Smooth muscle cell (in vitro differentiated cells): Measurements from ENCODE around the gene FAM222A. TPM values are rescaled to one million over a fixed set of nuclear protein-coding genes. Genes with fewer than 3 reads are reported as not detected.

Experiments used
- DNase-seq: peaks from one replicate; lab custom pipeline; 2025; ENCODE audit not compliant: unreplicated experiment; lab: John Stamatoyannopoulos, UW
- H2AFZ ChIP-seq: fragments of 200-600 bp; sonication (generic); 2 replicates; pipeline ENCODE4 v1.6.0; 2016; ENCODE audit warnings: antibody characterized with exemption, low read depth, mild to moderate bottlenecking
- H3F3A ChIP-seq: fragments of 200-600 bp; sonication (generic); 2 replicates; pipeline ENCODE4 v1.6.0; 2017; ENCODE audit warnings: antibody characterized with exemption, low read depth
- H3K27ac ChIP-seq: fragments of 200-600 bp; sonication (generic); 2 replicates; pipeline ENCODE4 v1.5.1; 2016; ENCODE audit warnings: low read depth, mild to moderate bottlenecking
- H3K27me3 ChIP-seq: fragments of 200-600 bp; sonication (generic); 2 replicates; pipeline ENCODE4 v1.6.1; 2016; ENCODE audit warnings: low read depth, mild to moderate bottlenecking
- H3K36me3 ChIP-seq: fragments of 200-600 bp; sonication (generic); 2 replicates; pipeline ENCODE4 v1.5.1; 2016; ENCODE audit warnings: low read depth
- H3K4me1 ChIP-seq: fragments of 200-600 bp; sonication (generic); 2 replicates; pipeline ENCODE4 v1.5.1; 2016; ENCODE audit warnings: low read depth
- H3K4me2 ChIP-seq: fragments of 200-600 bp; sonication (generic); 2 replicates; pipeline ENCODE4 v1.6.0; 2016; ENCODE audit warnings: mild to moderate bottlenecking
- H3K4me3 ChIP-seq: fragments of 200-600 bp; sonication (generic); 2 replicates; pipeline ENCODE4 v1.5.1; 2016; ENCODE audit warnings: mild to moderate bottlenecking
- H3K79me2 ChIP-seq: fragments of 200-600 bp; sonication (generic); 2 replicates; pipeline ENCODE4 v1.6.0; 2016; ENCODE audit warnings: low read depth, mild to moderate bottlenecking
- H3K9ac ChIP-seq: fragments of 200-600 bp; sonication (generic); 2 replicates; pipeline ENCODE4 v1.6.0; 2016; ENCODE audit warnings: low read depth
- H3K9me3 ChIP-seq: fragments of 200-600 bp; sonication (generic); replicated peaks from 2 replicates; pipeline ENCODE4 v1.5.1; 2016; ENCODE audit warnings: low read depth
- H4K20me1 ChIP-seq: fragments of 200-600 bp; sonication (generic); 2 replicates; pipeline ENCODE4 v1.6.0; 2016; ENCODE audit warnings: low read depth
- WGBS: methylation state at CpG from one replicate; pipeline ENCODE4 v1.1.7; 2016; ENCODE audit warnings: low lambda C conversion rate; 5-methylcytosine and 5-hydroxymethylcytosine counted together
- polyA plus RNA-seq: library from polyadenylated mRNA; unstranded; fragments of >200 nt; fragmentation: Nextera tagmentation; extraction: Ambion mirVana; gene quantifications from 2 replicates; pipeline ENCODE4 v1.2.1, GENCODE V29; 2016
- total RNA-seq: library from RNA; depleted of rRNA; stranded (reverse); fragments of >200 nt; gene quantifications from 2 replicates; pipeline ENCODE4 v1.2.3, GENCODE V29; 2014
- TF ChIP-seq, protein P1 (sequence below): fragments of 200-600 bp; sonication (generic); IDR thresholded peaks from 2 replicates; pipeline ENCODE4 v1.5.1; 2017; ENCODE audit warnings: borderline replicate concordance, mild to moderate bottlenecking, antibody characterized with exemption; ENCODE audit not compliant: insufficient read depth, poor library complexity, severe bottlenecking

Gene FAM222A
- total and polyA plus RNA-seq, 2 experiments from 2014 or later = 0.85 to 1.7 TPM

DNA sequence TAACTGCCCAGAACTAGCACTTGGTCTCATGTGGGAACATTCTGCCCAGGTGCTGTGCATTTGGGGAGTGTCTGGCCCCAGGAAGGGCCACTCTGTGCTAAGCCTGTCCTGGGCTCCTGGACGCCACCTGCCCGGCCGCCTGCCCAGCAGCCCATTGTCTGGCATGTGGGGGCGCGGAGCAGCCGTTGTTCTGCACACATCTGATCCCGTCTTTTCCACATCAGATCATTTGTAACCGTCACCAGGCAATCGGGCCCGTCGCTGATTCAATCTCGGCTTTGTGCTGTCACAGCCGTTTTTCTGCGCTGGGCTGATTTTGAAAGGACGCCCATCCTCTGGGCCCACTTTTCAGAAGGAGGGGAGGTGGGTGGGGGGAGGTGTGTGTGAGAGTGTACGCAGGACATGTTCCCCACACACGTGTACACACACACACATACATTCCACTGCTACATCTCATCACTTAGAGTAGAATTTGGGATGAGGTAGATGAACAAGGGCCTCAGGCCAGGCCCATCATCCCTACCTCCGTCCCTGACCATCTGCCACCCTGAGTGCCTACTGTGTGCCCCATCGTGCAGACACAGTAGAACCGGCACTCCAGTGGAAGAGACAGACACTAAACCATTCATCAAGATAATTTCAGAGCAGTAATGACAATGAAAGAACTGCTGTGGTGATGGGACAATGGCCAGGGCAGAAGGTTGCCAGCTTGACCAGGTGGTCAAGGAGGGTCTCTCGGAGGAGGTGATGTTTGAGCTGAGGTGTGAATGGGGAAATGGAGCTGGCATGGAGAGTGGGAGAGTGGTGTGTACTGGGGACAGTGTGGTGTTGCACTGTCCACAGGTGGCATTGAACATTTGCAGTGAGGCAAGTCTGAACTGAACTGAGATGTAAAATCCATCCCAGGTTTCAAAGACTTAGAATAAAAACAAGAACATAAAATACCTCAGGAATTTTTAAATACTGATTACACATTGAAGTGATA lies 19.0 kb downstream of the FAM222A start:
- peaks cover 21% of the 10 kb centered on the region for H4K20me1 ChIP-seq
- no peak overlapping the region for H2AFZ ChIP-seq
- H3K27me3 ChIP-seq = peaks cover 5% of the 10 kb centered on the region
- H3F3A ChIP-seq = no peaks in the 10 kb centered on the region
- H3K9ac ChIP-seq = no peak overlapping the region
- no peak overlapping the region for H3K4me2 ChIP-seq
- H3K4me1 ChIP-seq = peaks cover 9% of the 10 kb centered on the region
- H3K27ac ChIP-seq = no peak overlapping the region
- 86% methylated on average over 21 of the region's 21 CpGs for WGBS
- no peaks in the 10 kb centered on the region for H3K79me2 ChIP-seq
- DNase-seq = no peak
- H3K9me3 ChIP-seq = no peaks in the 10 kb centered on the region
- no peaks in the 10 kb centered on the region for H3K36me3 ChIP-seq
- TF ChIP-seq, protein P1, sequence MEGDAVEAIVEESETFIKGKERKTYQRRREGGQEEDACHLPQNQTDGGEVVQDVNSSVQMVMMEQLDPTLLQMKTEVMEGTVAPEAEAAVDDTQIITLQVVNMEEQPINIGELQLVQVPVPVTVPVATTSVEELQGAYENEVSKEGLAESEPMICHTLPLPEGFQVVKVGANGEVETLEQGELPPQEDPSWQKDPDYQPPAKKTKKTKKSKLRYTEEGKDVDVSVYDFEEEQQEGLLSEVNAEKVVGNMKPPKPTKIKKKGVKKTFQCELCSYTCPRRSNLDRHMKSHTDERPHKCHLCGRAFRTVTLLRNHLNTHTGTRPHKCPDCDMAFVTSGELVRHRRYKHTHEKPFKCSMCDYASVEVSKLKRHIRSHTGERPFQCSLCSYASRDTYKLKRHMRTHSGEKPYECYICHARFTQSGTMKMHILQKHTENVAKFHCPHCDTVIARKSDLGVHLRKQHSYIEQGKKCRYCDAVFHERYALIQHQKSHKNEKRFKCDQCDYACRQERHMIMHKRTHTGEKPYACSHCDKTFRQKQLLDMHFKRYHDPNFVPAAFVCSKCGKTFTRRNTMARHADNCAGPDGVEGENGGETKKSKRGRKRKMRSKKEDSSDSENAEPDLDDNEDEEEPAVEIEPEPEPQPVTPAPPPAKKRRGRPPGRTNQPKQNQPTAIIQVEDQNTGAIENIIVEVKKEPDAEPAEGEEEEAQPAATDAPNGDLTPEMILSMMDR = no peak
- H3K4me3 ChIP-seq = no peak overlapping the region

DNA sequence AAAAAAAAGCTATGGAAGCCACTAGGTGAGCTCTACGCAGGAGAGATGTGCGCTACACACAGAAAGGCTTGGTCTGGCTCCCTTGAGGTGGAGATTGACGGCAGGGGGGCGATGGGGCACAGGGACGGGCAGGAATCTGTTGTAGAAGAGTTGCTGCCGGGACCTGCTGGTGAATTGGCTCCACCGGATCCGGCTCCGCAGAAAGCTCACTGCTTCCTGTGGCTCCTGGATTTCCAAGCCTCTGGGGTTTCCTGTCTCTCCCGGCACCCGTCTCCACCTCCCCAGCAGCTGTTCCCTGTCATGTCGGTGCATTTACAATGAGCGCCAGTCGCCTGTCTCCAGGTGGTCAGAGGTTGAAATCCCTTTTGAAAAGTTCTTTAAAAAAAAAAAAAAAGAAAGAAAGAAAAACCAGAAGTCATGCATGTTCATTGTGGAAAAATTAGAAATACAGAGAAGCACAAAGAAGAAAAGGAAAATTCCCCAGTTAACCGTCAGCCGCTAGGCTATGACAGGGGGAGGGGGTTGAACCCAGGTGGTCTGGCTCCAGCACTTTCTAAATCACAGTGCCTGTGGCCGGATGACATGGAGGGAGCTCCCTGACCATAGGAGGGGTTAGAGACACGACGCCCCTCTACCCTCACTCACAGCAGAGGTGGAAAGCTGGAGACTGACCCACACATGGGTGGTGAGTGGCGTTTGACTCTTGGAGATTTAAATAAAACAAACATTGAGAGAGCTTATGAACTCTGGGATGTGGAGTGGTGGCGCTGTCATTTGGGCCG lies 20.8 kb downstream of the FAM222A start:
- H3K27ac ChIP-seq = no peak overlapping the region
- peaks cover 5% of the 10 kb centered on the region for H3K27me3 ChIP-seq
- no peaks in the 10 kb centered on the region for H3K36me3 ChIP-seq
- H3K4me3 ChIP-seq = peak overlapping the region; percentile 10
- H4K20me1 ChIP-seq = peaks cover 21% of the 10 kb centered on the region
- peak overlapping the region; percentile 77 for H3K4me2 ChIP-seq
- no peaks in the 10 kb centered on the region for H3K79me2 ChIP-seq
- 34% methylated on average over 22 of the region's 22 CpGs for WGBS
- TF ChIP-seq, protein P1 = no peak
- no peak overlapping the region for H2AFZ ChIP-seq
- H3K9ac ChIP-seq = no peak overlapping the region
- peaks cover 11% of the 10 kb centered on the region for H3K4me1 ChIP-seq
- H3F3A ChIP-seq = no peaks in the 10 kb centered on the region
- no peak for DNase-seq
- H3K9me3 ChIP-seq = no peaks in the 10 kb centered on the region

DNA sequence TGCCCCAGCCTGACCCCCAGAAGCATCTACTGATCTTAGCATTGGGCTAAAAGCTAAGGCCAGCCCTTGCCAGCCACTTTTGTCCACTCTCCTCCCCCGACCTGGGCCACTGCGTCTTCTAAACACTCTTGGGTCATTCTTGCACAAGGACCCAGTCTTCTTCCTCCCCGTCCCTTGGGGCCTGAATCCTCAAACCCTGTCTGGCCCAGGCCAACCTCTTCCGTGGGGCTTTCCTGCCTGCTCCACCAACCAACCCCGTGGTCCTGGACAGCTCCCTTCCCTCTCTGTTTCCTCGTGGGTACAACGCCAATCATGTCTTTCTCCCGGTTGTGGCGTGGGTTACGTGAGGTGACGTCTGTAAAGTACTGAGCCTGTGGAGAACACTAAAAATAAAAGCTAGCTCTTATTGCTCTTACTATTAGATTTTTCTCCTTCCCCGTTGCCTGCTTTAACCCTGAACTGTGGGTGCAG lies 21.5 kb downstream of the FAM222A start:
- WGBS = 70% methylated on average over 12 of the region's 12 CpGs
- peaks cover 5% of the 10 kb centered on the region for H3K27me3 ChIP-seq
- H3K4me2 ChIP-seq = no peak overlapping the region
- H3K4me1 ChIP-seq = peaks cover 15% of the 10 kb centered on the region
- H3K9ac ChIP-seq = no peak overlapping the region
- H3K79me2 ChIP-seq = no peaks in the 10 kb centered on the region
- no peak for DNase-seq
- TF ChIP-seq, protein P1 = no peak
- H2AFZ ChIP-seq = no peak overlapping the region
- no peaks in the 10 kb centered on the region for H3K36me3 ChIP-seq
- H4K20me1 ChIP-seq = peaks cover 28% of the 10 kb centered on the region
- no peaks in the 10 kb centered on the region for H3F3A ChIP-seq
- H3K9me3 ChIP-seq = no peaks in the 10 kb centered on the region
- no peak overlapping the region for H3K27ac ChIP-seq
- no peak overlapping the region for H3K4me3 ChIP-seq
